Skeletal muscle satellite cell (primary cell): ENCODE measurements around the gene AKAP13.
A peak's percentile ranks its signal among the peaks of the same experiment; 100 is the strongest.

ENCODE experiments used
- H3K27me3 ChIP-seq: 2 replicates; pipeline ENCODE4 v1.7.0; 2013; ENCODE audit warnings: low read length; ENCODE audit not compliant: control insufficient read depth, insufficient read depth
- H3K36me3 ChIP-seq: 2 replicates; pipeline ENCODE4 v1.7.0; 2013; ENCODE audit warnings: mild to moderate bottlenecking, control low read depth, low read length; ENCODE audit not compliant: insufficient read depth
- H3K4me1 ChIP-seq: 2 replicates; pipeline ENCODE4 v1.7.0; 2013; ENCODE audit warnings: low read length; ENCODE audit not compliant: control insufficient read depth, insufficient read depth
- H3K4me2 ChIP-seq: 2 replicates; pipeline ENCODE4 v1.7.0; 2013; ENCODE audit warnings: mild to moderate bottlenecking, low read length
- H3K4me3 ChIP-seq: 2 replicates; pipeline ENCODE4 v1.7.0; 2013; ENCODE audit warnings: low read length
- H3K9ac ChIP-seq: 2 replicates; pipeline ENCODE4 v1.7.0; 2013; ENCODE audit warnings: mild to moderate bottlenecking, low read depth, low read length, moderate library complexity
- H3K9me3 ChIP-seq: replicated peaks from 2 replicates; pipeline ENCODE4 v1.7.0; 2013; ENCODE audit warnings: mild to moderate bottlenecking, control low read depth, low read length

The AKAP13 gene

DNA sequence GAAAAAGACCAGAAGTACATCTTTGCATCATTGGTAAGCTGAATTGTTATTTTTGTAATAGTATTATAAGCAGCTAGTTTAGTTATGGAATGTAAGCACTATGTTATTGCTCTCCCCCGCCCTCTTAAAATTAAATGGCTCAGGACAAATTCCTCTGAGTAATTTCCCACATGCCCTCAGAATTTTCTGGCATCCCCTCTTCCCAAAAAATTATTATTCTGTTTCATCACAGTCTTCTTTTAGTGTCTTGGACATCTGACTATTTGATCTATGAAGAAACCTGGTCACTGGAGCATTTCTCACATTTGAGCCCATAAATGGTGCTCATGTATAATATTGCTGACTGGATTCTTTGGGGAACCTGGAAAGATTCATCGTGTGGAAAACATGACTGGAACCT, 346.1 kb downstream of the AKAP13 start:
- Histone ChIP-seq H3K27me3 (no peaks in the 10 kb centered on the region), H3K9ac (peak overlapping the region; percentile 77), H3K4me3 (peak overlapping the region; percentile 17), H3K9me3 (no peaks in the 10 kb centered on the region), H3K36me3 (peaks cover 49% of the 10 kb centered on the region), H3K4me1 (peaks cover 52% of the 10 kb centered on the region), H3K4me2 (peak overlapping the region; percentile 64)

DNA sequence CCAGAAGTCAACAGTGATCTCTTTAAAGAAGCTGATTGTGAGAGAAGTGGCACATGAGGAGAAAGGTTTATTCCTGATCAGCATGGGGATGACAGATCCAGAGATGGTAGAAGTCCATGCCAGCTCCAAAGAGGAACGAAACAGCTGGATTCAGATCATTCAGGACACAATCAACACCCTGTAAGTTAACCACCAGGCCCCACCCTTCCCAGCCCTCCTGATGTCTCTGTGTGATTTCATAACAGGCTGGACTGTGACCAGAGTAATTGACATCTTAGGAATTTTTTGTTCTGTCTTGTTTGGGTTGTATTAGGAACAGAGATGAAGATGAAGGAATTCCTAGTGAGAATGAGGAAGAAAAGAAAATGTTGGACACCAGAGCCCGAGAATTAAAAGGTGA, 346.7 kb downstream of the AKAP13 start:
- peak overlapping the region; percentile 77 for H3K9ac ChIP-seq
- H3K36me3 ChIP-seq = peaks cover 48% of the 10 kb centered on the region
- peaks cover 52% of the 10 kb centered on the region for H3K4me1 ChIP-seq

DNA sequence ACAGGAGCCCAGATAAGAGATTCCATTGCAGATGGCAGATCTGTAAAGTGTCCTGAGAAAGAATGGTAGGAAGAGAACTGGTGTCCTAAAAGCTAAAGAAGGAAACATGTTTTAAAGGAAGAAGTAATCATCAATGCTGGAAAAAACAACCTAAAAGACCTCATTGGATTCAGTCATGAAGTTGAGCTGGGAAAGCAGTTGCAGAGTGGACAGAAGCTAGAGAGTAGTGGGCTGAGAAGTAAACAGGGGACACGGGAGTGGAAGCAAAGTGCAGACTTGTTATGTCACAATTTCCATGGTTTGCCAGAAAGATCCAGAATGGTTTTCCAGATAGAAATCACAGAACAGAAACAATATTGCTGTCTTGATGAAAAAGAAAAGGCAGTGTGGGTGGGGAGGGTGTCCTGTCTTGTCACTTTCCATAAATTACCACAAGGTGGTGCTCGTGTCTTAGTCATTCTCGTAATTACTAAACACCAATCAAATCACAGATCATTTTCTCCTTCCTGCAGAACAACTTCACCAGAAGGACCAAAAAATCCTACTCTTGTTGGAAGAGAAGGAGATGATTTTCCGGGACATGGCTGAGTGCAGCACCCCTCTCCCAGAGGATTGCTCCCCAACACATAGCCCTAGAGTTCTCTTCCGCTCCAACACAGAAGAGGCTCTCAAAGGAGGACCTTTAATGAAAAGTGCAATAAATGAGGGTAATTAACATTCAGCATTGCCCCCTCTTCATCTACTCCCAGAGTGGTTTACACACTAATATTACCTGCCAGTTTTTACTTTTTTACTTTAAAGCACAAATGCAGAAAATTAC, 349.8 kb downstream of the AKAP13 start:
- Histone ChIP-seq H3K9ac (no peak overlapping the region), H3K27me3 (no peaks in the 10 kb centered on the region), H3K36me3 (peaks cover 59% of the 10 kb centered on the region), H3K9me3 (peaks cover 7% of the 10 kb centered on the region), H3K4me3 (no peak overlapping the region), H3K4me1 (peaks cover 37% of the 10 kb centered on the region), H3K4me2 (no peak overlapping the region)

More for the DNA sequence above, 346.7 kb downstream of the AKAP13 start:
- Histone ChIP-seq H3K27me3 (no peaks in the 10 kb centered on the region), H3K9me3 (no peaks in the 10 kb centered on the region), H3K4me3 (peak overlapping the region; percentile 17), H3K4me2 (peak overlapping the region; percentile 64)

- peaks cover 70% of the 10 kb centered on the region for H3K36me3 ChIP-seq
- no peak overlapping the region for H3K4me3 ChIP-seq
- H3K4me1 ChIP-seq = peaks cover 7% of the 10 kb centered on the region
- no peak overlapping the region for H3K9ac ChIP-seq
- no peaks in the 10 kb centered on the region for H3K27me3 ChIP-seq
- peaks cover 7% of the 10 kb centered on the region for H3K9me3 ChIP-seq
- H3K4me2 ChIP-seq = no peak overlapping the region
These were observed 353.0 kb downstream of the AKAP13 start for GRCh38 chr15:85733416-85733815.

DNA sequence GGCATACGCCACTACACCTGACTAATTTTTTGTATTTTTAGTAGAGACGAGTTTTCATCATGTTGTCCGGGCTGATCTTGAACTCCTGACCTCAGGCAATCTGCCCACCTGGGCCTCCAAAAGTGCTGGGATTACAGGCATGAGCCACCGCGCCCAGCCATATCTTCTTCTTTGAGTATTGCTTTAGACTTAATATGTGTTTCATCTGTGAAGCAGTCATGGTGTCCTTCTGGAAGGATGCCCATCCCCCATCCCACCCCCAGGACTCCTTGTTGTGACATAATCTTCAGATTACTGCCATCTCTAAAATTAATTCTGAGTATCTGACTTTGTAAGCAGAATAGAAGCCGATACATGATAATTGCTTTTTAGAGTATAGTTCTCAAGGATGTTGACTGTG, 356.7 kb downstream of the AKAP13 start:
- H3K4me1 ChIP-seq = peaks cover 3% of the 10 kb centered on the region
- no peak overlapping the region for H3K4me2 ChIP-seq
- no peak overlapping the region for H3K4me3 ChIP-seq
- peaks cover 7% of the 10 kb centered on the region for H3K9me3 ChIP-seq
- no peak overlapping the region for H3K9ac ChIP-seq
- no peaks in the 10 kb centered on the region for H3K27me3 ChIP-seq
- H3K36me3 ChIP-seq = peaks cover 66% of the 10 kb centered on the region

- peaks cover 64% of the 10 kb centered on the region for H3K36me3 ChIP-seq
- H3K4me3 ChIP-seq = no peak overlapping the region
- no peak overlapping the region for H3K4me2 ChIP-seq
- H3K27me3 ChIP-seq = no peaks in the 10 kb centered on the region
- H3K4me1 ChIP-seq = peaks cover 11% of the 10 kb centered on the region
- H3K9me3 ChIP-seq = no peaks in the 10 kb centered on the region
- no peak overlapping the region for H3K9ac ChIP-seq
These were observed 360.6 kb downstream of the AKAP13 start for GRCh38 chr15:85741021-85741421.

DNA sequence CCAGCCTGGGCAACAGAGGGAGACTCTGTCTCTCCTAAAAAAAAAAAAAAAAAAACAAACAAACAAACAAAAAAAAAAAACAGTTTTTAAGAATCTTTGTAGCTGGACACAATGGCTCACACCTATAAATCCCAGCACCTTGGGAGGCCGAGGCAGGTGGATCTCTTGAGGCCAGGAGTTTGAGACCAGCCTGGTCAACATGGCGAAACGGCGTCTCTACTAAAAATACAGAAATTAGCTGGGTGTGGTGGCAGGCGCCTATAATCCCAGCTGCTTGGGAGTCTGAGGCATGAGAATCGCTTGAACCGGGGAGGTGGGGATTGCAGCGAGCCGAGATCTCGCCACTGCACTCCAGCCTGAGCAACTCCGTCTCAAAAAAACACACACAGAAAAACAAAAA, 361.3 kb downstream of the AKAP13 start:
- Histone ChIP-seq H3K4me1 (peaks cover 11% of the 10 kb centered on the region), H3K27me3 (no peaks in the 10 kb centered on the region), H3K4me2 (no peak overlapping the region), H3K4me3 (no peak overlapping the region), H3K9ac (no peak overlapping the region), H3K9me3 (no peaks in the 10 kb centered on the region), H3K36me3 (peaks cover 62% of the 10 kb centered on the region)

- H3K27me3 ChIP-seq = no peaks in the 10 kb centered on the region
- peaks cover 11% of the 10 kb centered on the region for H3K4me1 ChIP-seq
- H3K9ac ChIP-seq = no peak overlapping the region
- H3K4me2 ChIP-seq = peak overlapping the region; percentile 8
- H3K9me3 ChIP-seq = no peaks in the 10 kb centered on the region
- no peak overlapping the region for H3K4me3 ChIP-seq
- H3K36me3 ChIP-seq = peaks cover 64% of the 10 kb centered on the region
These were observed 361.9 kb downstream of the AKAP13 start for GRCh38 chr15:85742186-85742821.

GRCh38 chr15:85743392-85744055, 363.1 kb downstream of the AKAP13 start:
- H3K9me3 ChIP-seq = no peaks in the 10 kb centered on the region
- peaks cover 11% of the 10 kb centered on the region for H3K4me1 ChIP-seq

DNA sequence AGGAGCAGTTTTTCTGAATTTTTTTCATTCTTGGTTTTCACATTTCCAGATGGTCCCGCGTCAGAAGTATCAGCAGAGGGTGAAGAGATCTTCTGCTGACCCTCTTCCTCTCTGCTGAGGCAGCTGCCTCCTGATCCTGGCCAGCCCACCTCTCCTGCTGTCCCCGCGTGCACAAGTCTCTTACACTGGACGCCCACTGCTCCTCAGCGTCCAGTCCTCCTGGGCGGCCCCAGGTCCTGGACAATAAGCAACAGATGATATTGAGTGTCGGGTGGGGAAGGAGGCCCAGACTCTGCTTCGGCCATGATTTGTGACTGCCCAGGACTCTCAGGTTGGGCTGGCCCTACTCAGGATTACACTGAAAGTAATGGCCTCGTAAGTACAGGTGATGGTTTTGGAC, 364.2 kb downstream of the AKAP13 start:
- peaks cover 71% of the 10 kb centered on the region for H3K36me3 ChIP-seq

More at GRCh38 chr15:85743392-85744055, 363.1 kb downstream of the AKAP13 start:
- no peak overlapping the region for H3K4me2 ChIP-seq
- peaks cover 67% of the 10 kb centered on the region for H3K36me3 ChIP-seq
- no peak overlapping the region for H3K4me3 ChIP-seq
- no peak overlapping the region for H3K9ac ChIP-seq
- H3K27me3 ChIP-seq = no peaks in the 10 kb centered on the region

GRCh38 chr15:85745023-85745422, 364.6 kb downstream of the AKAP13 start:
- Histone ChIP-seq H3K4me2 (no peak overlapping the region), H3K9me3 (no peaks in the 10 kb centered on the region), H3K4me3 (no peak overlapping the region), H3K36me3 (peaks cover 71% of the 10 kb centered on the region), H3K9ac (no peak overlapping the region), H3K4me1 (peaks cover 21% of the 10 kb centered on the region), H3K27me3 (no peaks in the 10 kb centered on the region)

More for the DNA sequence above, 364.2 kb downstream of the AKAP13 start:
- Histone ChIP-seq H3K4me2 (no peak overlapping the region), H3K4me3 (no peak overlapping the region), H3K4me1 (peaks cover 17% of the 10 kb centered on the region), H3K9ac (no peak overlapping the region), H3K27me3 (no peaks in the 10 kb centered on the region), H3K9me3 (no peaks in the 10 kb centered on the region)
